ENCODE results near the gene ECE2. TPM values are rescaled to one million over a fixed set of nuclear protein-coding genes. Genes with fewer than 3 reads are reported as not detected.
A peak's percentile ranks its signal among the peaks of the same experiment; 100 is the strongest.

ECE2 gene
- total RNA-seq, 2 experiments from 2014 or later = not detected

GRCh38 chr3:184315871-184316661 is 40.2 kb downstream of the ECE2 start:
- Histone ChIP-seq H3K4me2 (ENCODE audit: low read length) (peak overlapping the region; percentile 100), H3K79me2 (ENCODE audit: insufficient read depth, low read depth, low read length) (peaks cover 51% of the 10 kb centered on the region), H3K9me3 (ENCODE audit: low read length) (no peaks in the 10 kb centered on the region), H3K9me2 (ENCODE audit: insufficient read depth, low read length) (no peaks in the 10 kb centered on the region), H3K4me1 (ENCODE audit: insufficient read depth, low read length, poor library complexity, severe bottlenecking) (peaks cover 25% of the 10 kb centered on the region), H3K27ac (ENCODE audit: low read depth, low read length, poor library complexity, severe bottlenecking) (peak overlapping the region; percentile 62), H3K4me3 (ENCODE audit: low read depth, low read length, poor library complexity, severe bottlenecking) (peak overlapping the region; percentile 97), H4K20me1 (ENCODE audit: insufficient read depth, low read length) (peaks cover 37% of the 10 kb centered on the region), H2AFZ (ENCODE audit: low read length) (no peak overlapping the region), H3K36me3 (ENCODE audit: insufficient read depth, low read length) (peaks cover 64% of the 10 kb centered on the region)
- ChIA-PET POLR2A (interaction anchor here (0.5 to 1.4 kb wide), 3 partner anchors 46 to 607 kb away, joined by 3 read pairs; partner anchors contain the start of gene EEF1AKMT4), CTCF (ENCODE audit: unreplicated experiment) (interaction anchor here (0.5 kb wide), 1 partner anchor 10 kb away, joined by 3 read pairs; no protein-coding TSS in a partner anchor)
- BruUV-seq (replicated peaks) = no TSS peak
- TF ChIP-seq CTCF (conservative IDR thresholded peaks at IDR 0.05; ENCODE audit: low read length) (no peak), EZH2phosphoT487 (IDR thresholded peaks at IDR 0.05; ENCODE audit: borderline replicate concordance, low read depth, low read length) (no peak)
- intact Hi-C loops (cut with micrococcal nuclease; ENCODE audit: unreplicated experiment) = no loop called here
- DNase-seq (ENCODE audit: low spot score) = no peak

GRCh38 chr3:184316792-184317191 is 41.0 kb downstream of the ECE2 start:
- Histone ChIP-seq H3K79me2 (ENCODE audit: insufficient read depth, low read depth, low read length) (peaks cover 51% of the 10 kb centered on the region), H3K4me1 (ENCODE audit: insufficient read depth, low read length, poor library complexity, severe bottlenecking) (peaks cover 25% of the 10 kb centered on the region), H3K4me2 (ENCODE audit: low read length) (peak overlapping the region; percentile 100), H2AFZ (ENCODE audit: low read length) (no peak overlapping the region), H3K4me3 (ENCODE audit: low read depth, low read length, poor library complexity, severe bottlenecking) (peak overlapping the region; percentile 97), H3K9me2 (ENCODE audit: insufficient read depth, low read length) (no peaks in the 10 kb centered on the region), H3K9me3 (ENCODE audit: low read length) (no peaks in the 10 kb centered on the region), H3K36me3 (ENCODE audit: insufficient read depth, low read length) (peaks cover 71% of the 10 kb centered on the region), H3K27ac (ENCODE audit: low read depth, low read length, poor library complexity, severe bottlenecking) (no peak overlapping the region), H4K20me1 (ENCODE audit: insufficient read depth, low read length) (peaks cover 37% of the 10 kb centered on the region)
- ChIA-PET CTCF (ENCODE audit: unreplicated experiment) (no interaction called here), POLR2A (interaction anchor here (1.4 kb wide), 1 partner anchor 67 kb away, joined by 3 read pairs; the partner anchor contains the start of gene EEF1AKMT4)
- DNase-seq (ENCODE audit: low spot score) = no peak
- no TSS peak for BruUV-seq (replicated peaks)
- intact Hi-C loops (cut with micrococcal nuclease; ENCODE audit: unreplicated experiment) = no loop called here
- no peak for TF ChIP-seq CTCF (conservative IDR thresholded peaks at IDR 0.05; ENCODE audit: low read length)

- peaks cover 25% of the 10 kb centered on the region for H3K4me1 ChIP-seq (ENCODE audit: insufficient read depth, low read length, poor library complexity, severe bottlenecking)
- H2AFZ ChIP-seq (ENCODE audit: low read length) = no peak overlapping the region
- intact Hi-C loops (cut with micrococcal nuclease; ENCODE audit: unreplicated experiment) = no loop called here
- no TSS peak for BruUV-seq (replicated peaks)
- H3K79me2 ChIP-seq (ENCODE audit: insufficient read depth, low read depth, low read length) = peaks cover 51% of the 10 kb centered on the region
- peaks cover 37% of the 10 kb centered on the region for H4K20me1 ChIP-seq (ENCODE audit: insufficient read depth, low read length)
- DNase-seq (ENCODE audit: low spot score) = no peak
- peaks cover 75% of the 10 kb centered on the region for H3K36me3 ChIP-seq (ENCODE audit: insufficient read depth, low read length)
- H3K4me3 ChIP-seq (ENCODE audit: low read depth, low read length, poor library complexity, severe bottlenecking) = peak overlapping the region; percentile 97
- POLR2A ChIA-PET = no interaction called here
- H3K4me2 ChIP-seq (ENCODE audit: low read length) = peak overlapping the region; percentile 100
- H3K9me2 ChIP-seq (ENCODE audit: insufficient read depth, low read length) = no peaks in the 10 kb centered on the region
- CTCF ChIA-PET (ENCODE audit: unreplicated experiment) = no interaction called here
- H3K27ac ChIP-seq (ENCODE audit: low read depth, low read length, poor library complexity, severe bottlenecking) = no peak overlapping the region
- H3K9me3 ChIP-seq (ENCODE audit: low read length) = no peaks in the 10 kb centered on the region
- TF ChIP-seq CTCF (conservative IDR thresholded peaks at IDR 0.05; ENCODE audit: low read length) (no peak), EZH2phosphoT487 (IDR thresholded peaks at IDR 0.05; ENCODE audit: borderline replicate concordance, low read depth, low read length) (no peak)
Observed at GRCh38 chr3:184317201-184317600, 41.4 kb downstream of the ECE2 start.

Data from OCI-LY7 (cell line).